Measurements from ENCODE around the gene C1QL1. TPM values are rescaled to one million over a fixed set of nuclear protein-coding genes. Genes with fewer than 3 reads are reported as not detected.

C1QL1 gene
- total and polyA plus RNA-seq, 2 of the 13 experiments (the other 11 are each of a cell fraction or from before 2014, with no cell fraction given), result 0.11 TPM

DNA sequence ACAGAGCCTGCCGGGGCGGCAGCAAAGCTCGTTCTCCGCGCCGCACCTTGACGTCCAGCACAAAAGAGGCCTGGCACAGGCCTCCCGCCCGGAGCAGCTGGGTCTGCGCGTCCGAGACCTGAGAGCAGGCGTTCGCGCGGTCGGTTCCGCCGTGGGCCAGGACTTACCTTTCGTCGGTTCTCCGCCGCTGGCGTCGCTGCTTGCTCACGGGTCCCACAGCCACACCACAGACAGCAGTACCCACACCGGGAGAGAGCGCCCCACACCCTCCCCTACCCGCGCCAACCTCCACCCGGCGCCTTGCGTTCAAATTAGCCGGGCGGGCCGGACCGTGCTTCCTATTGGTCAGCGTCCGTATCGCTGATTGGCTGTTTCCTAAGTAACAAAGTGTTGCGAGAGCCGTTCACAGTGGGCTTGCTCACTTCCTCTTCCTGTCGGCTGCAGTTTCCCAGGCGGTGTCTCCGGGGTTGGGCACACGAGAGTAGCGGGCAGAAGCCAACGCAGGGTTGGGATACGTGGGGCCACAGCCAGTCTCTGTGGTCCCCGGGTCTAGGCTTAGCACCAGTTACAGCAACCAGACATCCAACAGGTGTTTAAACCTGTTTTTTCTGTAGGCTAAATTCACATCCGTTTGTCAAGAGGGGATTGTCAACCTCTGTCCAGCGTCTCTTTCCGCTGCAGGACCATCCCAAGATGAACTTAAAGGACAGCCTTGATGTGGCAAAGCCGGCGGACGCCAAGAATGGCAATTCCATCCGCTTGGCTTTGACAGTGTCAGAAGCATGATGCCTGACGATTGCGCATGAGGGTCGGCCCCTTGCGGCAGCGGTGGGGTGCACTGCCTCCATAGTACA is 20.4 kb downstream of the C1QL1 start, which contains the start of gene KIF18B (continued):
- TF ChIP-seq, protein P1, sequence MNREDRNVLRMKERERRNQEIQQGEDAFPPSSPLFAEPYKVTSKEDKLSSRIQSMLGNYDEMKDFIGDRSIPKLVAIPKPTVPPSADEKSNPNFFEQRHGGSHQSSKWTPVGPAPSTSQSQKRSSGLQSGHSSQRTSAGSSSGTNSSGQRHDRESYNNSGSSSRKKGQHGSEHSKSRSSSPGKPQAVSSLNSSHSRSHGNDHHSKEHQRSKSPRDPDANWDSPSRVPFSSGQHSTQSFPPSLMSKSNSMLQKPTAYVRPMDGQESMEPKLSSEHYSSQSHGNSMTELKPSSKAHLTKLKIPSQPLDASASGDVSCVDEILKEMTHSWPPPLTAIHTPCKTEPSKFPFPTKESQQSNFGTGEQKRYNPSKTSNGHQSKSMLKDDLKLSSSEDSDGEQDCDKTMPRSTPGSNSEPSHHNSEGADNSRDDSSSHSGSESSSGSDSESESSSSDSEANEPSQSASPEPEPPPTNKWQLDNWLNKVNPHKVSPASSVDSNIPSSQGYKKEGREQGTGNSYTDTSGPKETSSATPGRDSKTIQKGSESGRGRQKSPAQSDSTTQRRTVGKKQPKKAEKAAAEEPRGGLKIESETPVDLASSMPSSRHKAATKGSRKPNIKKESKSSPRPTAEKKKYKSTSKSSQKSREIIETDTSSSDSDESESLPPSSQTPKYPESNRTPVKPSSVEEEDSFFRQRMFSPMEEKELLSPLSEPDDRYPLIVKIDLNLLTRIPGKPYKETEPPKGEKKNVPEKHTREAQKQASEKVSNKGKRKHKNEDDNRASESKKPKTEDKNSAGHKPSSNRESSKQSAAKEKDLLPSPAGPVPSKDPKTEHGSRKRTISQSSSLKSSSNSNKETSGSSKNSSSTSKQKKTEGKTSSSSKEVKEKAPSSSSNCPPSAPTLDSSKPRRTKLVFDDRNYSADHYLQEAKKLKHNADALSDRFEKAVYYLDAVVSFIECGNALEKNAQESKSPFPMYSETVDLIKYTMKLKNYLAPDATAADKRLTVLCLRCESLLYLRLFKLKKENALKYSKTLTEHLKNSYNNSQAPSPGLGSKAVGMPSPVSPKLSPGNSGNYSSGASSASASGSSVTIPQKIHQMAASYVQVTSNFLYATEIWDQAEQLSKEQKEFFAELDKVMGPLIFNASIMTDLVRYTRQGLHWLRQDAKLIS (CRISPR knock-in tag; IDR thresholded peaks at IDR 0.05), result no peak
- TF ChIP-seq ZNF562 (CRISPR knock-in tag; IDR thresholded peaks at IDR 0.05; ENCODE audit: borderline replicate concordance), result no peak
- TF ChIP-seq, protein P2, sequence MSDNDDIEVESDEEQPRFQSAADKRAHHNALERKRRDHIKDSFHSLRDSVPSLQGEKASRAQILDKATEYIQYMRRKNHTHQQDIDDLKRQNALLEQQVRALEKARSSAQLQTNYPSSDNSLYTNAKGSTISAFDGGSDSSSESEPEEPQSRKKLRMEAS (IDR thresholded peaks at IDR 0.05), result peak; percentile 92
- TF ChIP-seq, protein P3, sequence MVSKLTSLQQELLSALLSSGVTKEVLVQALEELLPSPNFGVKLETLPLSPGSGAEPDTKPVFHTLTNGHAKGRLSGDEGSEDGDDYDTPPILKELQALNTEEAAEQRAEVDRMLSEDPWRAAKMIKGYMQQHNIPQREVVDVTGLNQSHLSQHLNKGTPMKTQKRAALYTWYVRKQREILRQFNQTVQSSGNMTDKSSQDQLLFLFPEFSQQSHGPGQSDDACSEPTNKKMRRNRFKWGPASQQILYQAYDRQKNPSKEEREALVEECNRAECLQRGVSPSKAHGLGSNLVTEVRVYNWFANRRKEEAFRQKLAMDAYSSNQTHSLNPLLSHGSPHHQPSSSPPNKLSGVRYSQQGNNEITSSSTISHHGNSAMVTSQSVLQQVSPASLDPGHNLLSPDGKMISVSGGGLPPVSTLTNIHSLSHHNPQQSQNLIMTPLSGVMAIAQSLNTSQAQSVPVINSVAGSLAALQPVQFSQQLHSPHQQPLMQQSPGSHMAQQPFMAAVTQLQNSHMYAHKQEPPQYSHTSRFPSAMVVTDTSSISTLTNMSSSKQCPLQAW (CRISPR knock-in tag; IDR thresholded peaks at IDR 0.05), result peak; percentile 85
- no peak for TF ChIP-seq MATR3 (CRISPR knock-in tag; IDR thresholded peaks at IDR 0.05)
- no peak for TF ChIP-seq NR1H2 (CRISPR knock-in tag; IDR thresholded peaks at IDR 0.05; ENCODE audit: borderline replicate concordance, low read depth)
- peak; percentile 43; the same call in 1 of the 2 replicates for TF ChIP-seq RAD21 (CRISPR knock-in tag; IDR thresholded peaks at IDR 0.05)
- TF ChIP-seq, protein P4, sequence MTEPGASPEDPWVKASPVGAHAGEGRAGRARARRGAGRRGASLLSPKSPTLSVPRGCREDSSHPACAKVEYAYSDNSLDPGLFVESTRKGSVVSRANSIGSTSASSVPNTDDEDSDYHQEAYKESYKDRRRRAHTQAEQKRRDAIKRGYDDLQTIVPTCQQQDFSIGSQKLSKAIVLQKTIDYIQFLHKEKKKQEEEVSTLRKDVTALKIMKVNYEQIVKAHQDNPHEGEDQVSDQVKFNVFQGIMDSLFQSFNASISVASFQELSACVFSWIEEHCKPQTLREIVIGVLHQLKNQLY (CRISPR knock-in tag; IDR thresholded peaks at IDR 0.05), result no peak
- peak; percentile 74 for TF ChIP-seq ZFP90 (CRISPR knock-in tag; IDR thresholded peaks at IDR 0.05; ENCODE audit: borderline replicate concordance)
- TF ChIP-seq, protein P5, sequence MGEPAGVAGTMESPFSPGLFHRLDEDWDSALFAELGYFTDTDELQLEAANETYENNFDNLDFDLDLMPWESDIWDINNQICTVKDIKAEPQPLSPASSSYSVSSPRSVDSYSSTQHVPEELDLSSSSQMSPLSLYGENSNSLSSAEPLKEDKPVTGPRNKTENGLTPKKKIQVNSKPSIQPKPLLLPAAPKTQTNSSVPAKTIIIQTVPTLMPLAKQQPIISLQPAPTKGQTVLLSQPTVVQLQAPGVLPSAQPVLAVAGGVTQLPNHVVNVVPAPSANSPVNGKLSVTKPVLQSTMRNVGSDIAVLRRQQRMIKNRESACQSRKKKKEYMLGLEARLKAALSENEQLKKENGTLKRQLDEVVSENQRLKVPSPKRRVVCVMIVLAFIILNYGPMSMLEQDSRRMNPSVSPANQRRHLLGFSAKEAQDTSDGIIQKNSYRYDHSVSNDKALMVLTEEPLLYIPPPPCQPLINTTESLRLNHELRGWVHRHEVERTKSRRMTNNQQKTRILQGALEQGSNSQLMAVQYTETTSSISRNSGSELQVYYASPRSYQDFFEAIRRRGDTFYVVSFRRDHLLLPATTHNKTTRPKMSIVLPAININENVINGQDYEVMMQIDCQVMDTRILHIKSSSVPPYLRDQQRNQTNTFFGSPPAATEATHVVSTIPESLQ (CRISPR knock-in tag; conservative IDR thresholded peaks at IDR 0.05), result no peak
- TF ChIP-seq KDM5A (IDR thresholded peaks at IDR 0.05; ENCODE audit: borderline replicate concordance, low read length), result peak; percentile 87
- peak; percentile 99 for TF ChIP-seq POLR2AphosphoS5 (IDR thresholded peaks at IDR 0.05; ENCODE audit: low read depth, low read length)
- no peak for TF ChIP-seq ATF7 (IDR thresholded peaks at IDR 0.05)
- TF ChIP-seq ATF7 (CRISPR knock-in tag; IDR thresholded peaks at IDR 0.05), result peak; percentile 29; the same call in 1 of the 2 replicates

All from HepG2 (cell line).